IMR-90 (cell line): ENCODE results near the gene SERPINF2. TPM values are rescaled to one million over a fixed set of nuclear protein-coding genes. Genes with fewer than 3 reads are reported as not detected.
A peak's percentile ranks its signal among the peaks of the same experiment; 100 is the strongest.

Experiments
- ATAC-seq: fragments of 200-7000 bp; cut with Tn5 transposase; 2 replicates; pipeline ENCODE4 v1.9.1; 2020; ENCODE audit warnings: low read depth, mild to moderate bottlenecking, moderate library complexity
- BruUV-seq: library from RNA; stranded (reverse); fragments of 400-500 nt; replicated peaks from 2 replicates; lab custom pipeline; 2021; lab: Mats Ljungman, UMichigan
- CTCF ChIA-PET: fragments of 300-600 bp; formaldehyde crosslinking; extraction: SDS; loops from one replicate; lab custom pipeline; 2021; ENCODE audit warnings: antibody characterized with exemption; lab: Yijun Ruan, JAX
- POLR2A ChIA-PET: fragments of 300-600 bp; sonication (Branson Sonifier 250); formaldehyde crosslinking; loops from one replicate; lab custom pipeline; 2022; ENCODE audit warnings: antibody characterized with exemption; ENCODE audit not compliant: unreplicated experiment; lab: Charles Lee
- DNase-seq: peaks from one replicate; pipeline ENCODE4 v3.0.0; 2013
- H2AFZ ChIP-seq: replicated peaks from 2 replicates; pipeline ENCODE3; 2013; ENCODE audit warnings: low read length, mild to moderate bottlenecking; ENCODE audit not compliant: poor library complexity
- H2AK5ac ChIP-seq: 2 replicates; pipeline ENCODE4 v1.6.1; 2013; ENCODE audit warnings: low read depth, low read length, inconsistent platforms
- H2AK9ac ChIP-seq: replicated peaks from 2 replicates; pipeline ENCODE3; 2013; ENCODE audit warnings: mild to moderate bottlenecking, low read depth, low read length, moderate library complexity; ENCODE audit not compliant: poor library complexity
- H2BK120ac ChIP-seq: 2 replicates; pipeline ENCODE4 v1.6.1; 2013; ENCODE audit warnings: low read depth, low read length, inconsistent platforms
- H2BK15ac ChIP-seq: 3 replicates; pipeline ENCODE4 v1.6.1; 2013; ENCODE audit warnings: low read depth, low read length, inconsistent platforms
- H2BK20ac ChIP-seq: 2 replicates; pipeline ENCODE4 v1.6.1; 2013; ENCODE audit warnings: low read depth, mild to moderate bottlenecking, inconsistent platforms, low read length, moderate library complexity
- H2BK5ac ChIP-seq: 2 replicates; pipeline ENCODE4 v1.6.1; 2013; ENCODE audit warnings: mild to moderate bottlenecking, low read depth, low read length, inconsistent platforms; ENCODE audit not compliant: poor library complexity, severe bottlenecking
- H3K14ac ChIP-seq: replicated peaks from 2 replicates; pipeline ENCODE4 v1.6.1; 2013; ENCODE audit warnings: low read depth, low read length, inconsistent platforms
- H3K18ac ChIP-seq: 2 replicates; pipeline ENCODE4 v1.6.1; 2013; ENCODE audit warnings: low read depth, low read length, control low read depth
- H3K23ac ChIP-seq: 2 replicates; pipeline ENCODE4 v1.6.1; 2013; ENCODE audit warnings: low read depth, low read length, inconsistent platforms
- H3K27ac ChIP-seq: 2 replicates; pipeline ENCODE4 v1.5.1; 2013; ENCODE audit warnings: mild to moderate bottlenecking, control low read depth, low read length; ENCODE audit not compliant: insufficient read depth
- H3K27me3 ChIP-seq: 2 replicates; pipeline ENCODE4 v1.6.1; 2013; ENCODE audit warnings: low read length; ENCODE audit not compliant: control insufficient read depth, insufficient read depth
- H3K36me3 ChIP-seq: 2 replicates; pipeline ENCODE4 v1.6.1; 2013; ENCODE audit warnings: low read length, mixed read lengths; ENCODE audit not compliant: control insufficient read depth, insufficient read depth
- H3K4ac ChIP-seq: 2 replicates; pipeline ENCODE4 v1.6.1; 2013; ENCODE audit warnings: low read depth, low read length, inconsistent platforms
- H3K4me1 ChIP-seq: 2 replicates; pipeline ENCODE4 v1.6.1; 2013; ENCODE audit warnings: low read length, mixed read lengths; ENCODE audit not compliant: control insufficient read depth, insufficient read depth
- H3K4me2 ChIP-seq: 2 replicates; pipeline ENCODE4 v1.6.1; 2013; ENCODE audit warnings: low read depth, mild to moderate bottlenecking, control low read depth, low read length, moderate library complexity
- H3K4me3 ChIP-seq: 2 replicates; pipeline ENCODE4 v1.5.1; 2013; ENCODE audit warnings: low read depth, mild to moderate bottlenecking, control low read depth, low read length, moderate library complexity; ENCODE audit not compliant: insufficient read depth
- H3K56ac ChIP-seq: 2 replicates; pipeline ENCODE4 v1.6.1; 2013; ENCODE audit warnings: low read length, inconsistent platforms; ENCODE audit not compliant: insufficient read depth; ENCODE audit errors: extremely low read depth
- H3K79me1 ChIP-seq, 2 experiments: 2 replicates each; pipeline ENCODE4 v1.6.1; 2013; ENCODE audit warnings: low read length in 2 of 2, inconsistent platforms in 1 of 2, low read depth in 1 of 2
- H3K9ac ChIP-seq: 2 replicates; pipeline ENCODE4 v1.6.1; 2013; ENCODE audit warnings: low read depth, low read length, control low read depth
- H3K9me1 ChIP-seq: 2 replicates; pipeline ENCODE4 v1.6.1; 2013; ENCODE audit warnings: low read length, inconsistent platforms; ENCODE audit not compliant: insufficient read depth
- H3K9me3 ChIP-seq: 2 replicates; pipeline ENCODE4 v1.6.1; 2013; ENCODE audit warnings: low read length; ENCODE audit not compliant: control insufficient read depth, insufficient read depth
- H4K20me1 ChIP-seq: 2 replicates; pipeline ENCODE4 v1.6.1; 2013; ENCODE audit warnings: low read length, inconsistent platforms; ENCODE audit not compliant: insufficient read depth
- H4K5ac ChIP-seq: 2 replicates; pipeline ENCODE4 v1.6.1; 2013; ENCODE audit warnings: mild to moderate bottlenecking, low read depth, low read length, control low read depth
- H4K8ac ChIP-seq, 2 experiments: 2 replicates each; pipeline ENCODE4 v1.6.1; 2013; ENCODE audit warnings: low read depth in 2 of 2, low read length in 2 of 2, control low read depth in 1 of 2, inconsistent platforms in 1 of 2
- H4K91ac ChIP-seq: 2 replicates; pipeline ENCODE4 v1.6.1; 2013; ENCODE audit warnings: low read depth, low read length, inconsistent platforms; ENCODE audit not compliant: insufficient read depth
- MAFK ChIP-seq: IDR thresholded peaks from 2 replicates; pipeline ENCODE4 v1.6.1; 2012; ENCODE audit warnings: low read depth, low read length, improper control_type of control experiment
- MAZ ChIP-seq: IDR thresholded peaks from 2 replicates; pipeline ENCODE4 v1.6.1; 2012; ENCODE audit warnings: low read depth, mild to moderate bottlenecking, low read length, improper control_type of control experiment, moderate library complexity, borderline replicate concordance
- USF2 ChIP-seq: fragments of 150-350 bp; IDR thresholded peaks from 2 replicates; pipeline ENCODE4 v1.6.1; 2017; ENCODE audit warnings: mild to moderate bottlenecking, antibody characterized with exemption, low read length, low read depth
- WGBS, 2 experiments: methylation state at CpG; one replicate each; pipeline versions ENCODE4 v1.1.5 to v1.1.7; 2013; ENCODE audit warnings: missing lambda C conversion rate in 2 of 2; ENCODE audit not compliant: insufficient read length in 1 of 2; ENCODE audit errors: extremely low coverage in 2 of 2; 5-methylcytosine and 5-hydroxymethylcytosine counted together
- dilution Hi-C: fragments of 300-500 bp; cut with HindIII; formaldehyde crosslinking; loops from one replicate; pipeline ENCODE4 v1.14.3; 2018; ENCODE audit warnings: low sequenced_read_pairs; ENCODE audit not compliant: unreplicated experiment
- in situ Hi-C: fragments of 300-500 bp; cut with MboI; formaldehyde crosslinking; loops from 3 replicates; pipeline ENCODE4 v1.14.3; 2019; ENCODE audit warnings: low sequenced_read_pairs, inconsistent platforms, mixed read lengths
- intact Hi-C: fragments of 100-400 bp; cut with micrococcal nuclease; formaldehyde crosslinking; loops from 2 replicates; pipeline ENCODE4 v1.10.0; 2022
- polyA plus RNA-seq, 3 experiments: library from polyadenylated mRNA; depleted of rRNA; stranded (reverse); fragments of >200 nt; gene quantifications; 2 replicates each; pipeline ENCODE4 v1.2.3, GENCODE V29; 2012; ENCODE audit warnings: low replicate concordance in 1 of 3
- total RNA-seq: library from RNA; depleted of rRNA; stranded (reverse); fragments of >200 nt; gene quantifications from 2 replicates; pipeline ENCODE4 v1.2.3, GENCODE V29; 2012

Gene SERPINF2
- total and polyA plus RNA-seq, 2 of the 4 experiments (the other 2 are of a cell fraction) = not detected

GRCh38 chr17:1736348-1737281, 6.1 kb upstream of the SERPINF2 start:
- CTCF ChIA-PET = no interaction called here
- intact Hi-C loops (no loop called here), in situ Hi-C loops (no loop called here)

More at GRCh38 chr17:1736348-1737281, 6.1 kb upstream of the SERPINF2 start:
- Histone ChIP-seq H4K91ac (no peak overlapping the region; the same call in 1 of the 2 replicates), H3K36me3 (peaks cover 16% of the 10 kb centered on the region), H3K4me1 (peaks cover 8% of the 10 kb centered on the region), H3K23ac (no peak overlapping the region), H3K79me1 (0 out of 4 replicates have a peak, but pooled peaks cover 0 to 4% of the 10 kb centered on the region in 2 experiments), H2AFZ (peak overlapping the region; percentile 18), H4K20me1 (no peaks in the 10 kb centered on the region), H3K56ac (no peak overlapping the region; the same call in 1 of the 2 replicates), H3K27ac (peak overlapping the region; percentile 39), H3K27me3 (no peaks in the 10 kb centered on the region), H3K14ac (no peak overlapping the region), H2BK15ac (no peak overlapping the region; the same call in 2 of the 3 replicates), H3K4me3 (no peak overlapping the region), H3K9me3 (no peaks in the 10 kb centered on the region), H2BK120ac (no peak overlapping the region), H2BK5ac (peak overlapping the region; percentile 48), H3K9me1 (peaks cover 5% of the 10 kb centered on the region; the same call in 1 of the 2 replicates), H4K8ac (peak overlapping the region in 1 of 2 experiments; percentile 45; a peak in 1 of 4 replicates), H3K4ac (peak overlapping the region; percentile 59), H3K9ac (no peak overlapping the region), H4K5ac (peak overlapping the region; percentile 59), H2AK5ac (peak overlapping the region; percentile 88), H2BK20ac (no peak overlapping the region), H3K4me2 (peak overlapping the region; percentile 47), H3K18ac (peak overlapping the region; percentile 45; the same call in 1 of the 2 replicates), H2AK9ac (peak overlapping the region; percentile 61)
- BruUV-seq = no TSS peak
- POLR2A ChIA-PET = no interaction called here
- 84% methylated on average over 9 of the region's 25 CpGs; no CpG with 5 or more reads in 1 of the 2 experiments for WGBS, 2 experiments
- TF ChIP-seq USF2 (no peak), MAZ (peak; percentile 64; the same call in 1 of the 2 replicates), MAFK (no peak)
- peak; percentile 86 for ATAC-seq
- dilution Hi-C loops = no loop called here
- DNase-seq = peak; percentile 83
